ENCODE measurements around the gene HNRNPDL.

DNA sequence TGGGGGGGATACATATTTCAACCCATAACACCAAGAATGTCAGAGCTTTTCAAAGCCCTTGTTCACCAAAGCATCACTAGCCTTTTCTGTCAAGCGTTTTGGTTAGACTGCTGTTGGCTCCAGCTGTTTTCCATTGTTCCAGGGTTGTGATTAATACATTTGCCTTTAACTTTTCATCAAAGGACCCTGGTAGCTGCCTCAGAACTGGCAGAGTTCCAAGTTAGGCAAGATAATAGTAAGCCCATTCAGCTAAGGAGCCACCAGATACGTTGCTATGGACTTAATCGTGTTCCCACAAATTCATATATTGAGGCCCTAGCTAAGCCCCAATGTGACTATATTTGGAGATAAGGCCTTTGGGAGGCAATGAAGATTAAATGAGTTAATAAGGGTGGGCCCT is 37.2 kb upstream of the HNRNPDL start:
- no peak for TF ChIP-seq FOSB (CRISPR knock-in tag; IDR thresholded peaks at IDR 0.05)
- TF ChIP-seq EP300 (IDR thresholded peaks at IDR 0.05) = no peak
- no peak for TF ChIP-seq POLR2A (IDR thresholded peaks at IDR 0.05; ENCODE audit: low read length)
- no peak for TF ChIP-seq KDM1A (IDR thresholded peaks at IDR 0.05; ENCODE audit: low read depth)
- no peak for TF ChIP-seq PHF8 (IDR thresholded peaks at IDR 0.05; ENCODE audit: borderline replicate concordance, low read depth)
- TF ChIP-seq, protein P1, sequence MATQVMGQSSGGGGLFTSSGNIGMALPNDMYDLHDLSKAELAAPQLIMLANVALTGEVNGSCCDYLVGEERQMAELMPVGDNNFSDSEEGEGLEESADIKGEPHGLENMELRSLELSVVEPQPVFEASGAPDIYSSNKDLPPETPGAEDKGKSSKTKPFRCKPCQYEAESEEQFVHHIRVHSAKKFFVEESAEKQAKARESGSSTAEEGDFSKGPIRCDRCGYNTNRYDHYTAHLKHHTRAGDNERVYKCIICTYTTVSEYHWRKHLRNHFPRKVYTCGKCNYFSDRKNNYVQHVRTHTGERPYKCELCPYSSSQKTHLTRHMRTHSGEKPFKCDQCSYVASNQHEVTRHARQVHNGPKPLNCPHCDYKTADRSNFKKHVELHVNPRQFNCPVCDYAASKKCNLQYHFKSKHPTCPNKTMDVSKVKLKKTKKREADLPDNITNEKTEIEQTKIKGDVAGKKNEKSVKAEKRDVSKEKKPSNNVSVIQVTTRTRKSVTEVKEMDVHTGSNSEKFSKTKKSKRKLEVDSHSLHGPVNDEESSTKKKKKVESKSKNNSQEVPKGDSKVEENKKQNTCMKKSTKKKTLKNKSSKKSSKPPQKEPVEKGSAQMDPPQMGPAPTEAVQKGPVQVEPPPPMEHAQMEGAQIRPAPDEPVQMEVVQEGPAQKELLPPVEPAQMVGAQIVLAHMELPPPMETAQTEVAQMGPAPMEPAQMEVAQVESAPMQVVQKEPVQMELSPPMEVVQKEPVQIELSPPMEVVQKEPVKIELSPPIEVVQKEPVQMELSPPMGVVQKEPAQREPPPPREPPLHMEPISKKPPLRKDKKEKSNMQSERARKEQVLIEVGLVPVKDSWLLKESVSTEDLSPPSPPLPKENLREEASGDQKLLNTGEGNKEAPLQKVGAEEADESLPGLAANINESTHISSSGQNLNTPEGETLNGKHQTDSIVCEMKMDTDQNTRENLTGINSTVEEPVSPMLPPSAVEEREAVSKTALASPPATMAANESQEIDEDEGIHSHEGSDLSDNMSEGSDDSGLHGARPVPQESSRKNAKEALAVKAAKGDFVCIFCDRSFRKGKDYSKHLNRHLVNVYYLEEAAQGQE (IDR thresholded peaks at IDR 0.05) = no peak
- no peak for TF ChIP-seq HOXA7 (CRISPR knock-in tag; IDR thresholded peaks at IDR 0.05)
- TF ChIP-seq, protein P2, sequence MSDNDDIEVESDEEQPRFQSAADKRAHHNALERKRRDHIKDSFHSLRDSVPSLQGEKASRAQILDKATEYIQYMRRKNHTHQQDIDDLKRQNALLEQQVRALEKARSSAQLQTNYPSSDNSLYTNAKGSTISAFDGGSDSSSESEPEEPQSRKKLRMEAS (IDR thresholded peaks at IDR 0.05) = no peak
- TF ChIP-seq SREBF2 (IDR thresholded peaks at IDR 0.05) = no peak
- no peak for TF ChIP-seq MAFK (IDR thresholded peaks at IDR 0.05; ENCODE audit: partially characterized antibody)
- TF ChIP-seq, protein P3, sequence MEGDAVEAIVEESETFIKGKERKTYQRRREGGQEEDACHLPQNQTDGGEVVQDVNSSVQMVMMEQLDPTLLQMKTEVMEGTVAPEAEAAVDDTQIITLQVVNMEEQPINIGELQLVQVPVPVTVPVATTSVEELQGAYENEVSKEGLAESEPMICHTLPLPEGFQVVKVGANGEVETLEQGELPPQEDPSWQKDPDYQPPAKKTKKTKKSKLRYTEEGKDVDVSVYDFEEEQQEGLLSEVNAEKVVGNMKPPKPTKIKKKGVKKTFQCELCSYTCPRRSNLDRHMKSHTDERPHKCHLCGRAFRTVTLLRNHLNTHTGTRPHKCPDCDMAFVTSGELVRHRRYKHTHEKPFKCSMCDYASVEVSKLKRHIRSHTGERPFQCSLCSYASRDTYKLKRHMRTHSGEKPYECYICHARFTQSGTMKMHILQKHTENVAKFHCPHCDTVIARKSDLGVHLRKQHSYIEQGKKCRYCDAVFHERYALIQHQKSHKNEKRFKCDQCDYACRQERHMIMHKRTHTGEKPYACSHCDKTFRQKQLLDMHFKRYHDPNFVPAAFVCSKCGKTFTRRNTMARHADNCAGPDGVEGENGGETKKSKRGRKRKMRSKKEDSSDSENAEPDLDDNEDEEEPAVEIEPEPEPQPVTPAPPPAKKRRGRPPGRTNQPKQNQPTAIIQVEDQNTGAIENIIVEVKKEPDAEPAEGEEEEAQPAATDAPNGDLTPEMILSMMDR (IDR thresholded peaks at IDR 0.05) = no peak
- TF ChIP-seq, protein P4, sequence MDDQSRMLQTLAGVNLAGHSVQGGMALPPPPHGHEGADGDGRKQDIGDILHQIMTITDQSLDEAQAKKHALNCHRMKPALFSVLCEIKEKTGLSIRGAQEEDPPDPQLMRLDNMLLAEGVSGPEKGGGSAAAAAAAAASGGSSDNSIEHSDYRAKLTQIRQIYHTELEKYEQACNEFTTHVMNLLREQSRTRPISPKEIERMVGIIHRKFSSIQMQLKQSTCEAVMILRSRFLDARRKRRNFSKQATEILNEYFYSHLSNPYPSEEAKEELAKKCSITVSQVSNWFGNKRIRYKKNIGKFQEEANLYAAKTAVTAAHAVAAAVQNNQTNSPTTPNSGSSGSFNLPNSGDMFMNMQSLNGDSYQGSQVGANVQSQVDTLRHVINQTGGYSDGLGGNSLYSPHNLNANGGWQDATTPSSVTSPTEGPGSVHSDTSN (IDR thresholded peaks at IDR 0.05) = no peak
